ENCODE data around the gene P2RY6.

- TF ChIP-seq, protein P1, sequence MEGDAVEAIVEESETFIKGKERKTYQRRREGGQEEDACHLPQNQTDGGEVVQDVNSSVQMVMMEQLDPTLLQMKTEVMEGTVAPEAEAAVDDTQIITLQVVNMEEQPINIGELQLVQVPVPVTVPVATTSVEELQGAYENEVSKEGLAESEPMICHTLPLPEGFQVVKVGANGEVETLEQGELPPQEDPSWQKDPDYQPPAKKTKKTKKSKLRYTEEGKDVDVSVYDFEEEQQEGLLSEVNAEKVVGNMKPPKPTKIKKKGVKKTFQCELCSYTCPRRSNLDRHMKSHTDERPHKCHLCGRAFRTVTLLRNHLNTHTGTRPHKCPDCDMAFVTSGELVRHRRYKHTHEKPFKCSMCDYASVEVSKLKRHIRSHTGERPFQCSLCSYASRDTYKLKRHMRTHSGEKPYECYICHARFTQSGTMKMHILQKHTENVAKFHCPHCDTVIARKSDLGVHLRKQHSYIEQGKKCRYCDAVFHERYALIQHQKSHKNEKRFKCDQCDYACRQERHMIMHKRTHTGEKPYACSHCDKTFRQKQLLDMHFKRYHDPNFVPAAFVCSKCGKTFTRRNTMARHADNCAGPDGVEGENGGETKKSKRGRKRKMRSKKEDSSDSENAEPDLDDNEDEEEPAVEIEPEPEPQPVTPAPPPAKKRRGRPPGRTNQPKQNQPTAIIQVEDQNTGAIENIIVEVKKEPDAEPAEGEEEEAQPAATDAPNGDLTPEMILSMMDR (IDR thresholded peaks at IDR 0.05; ENCODE audit: low read depth, low read length): no peak
- TF ChIP-seq POLR2A (IDR thresholded peaks at IDR 0.05; ENCODE audit: extremely low read depth, insufficient read length) (no peak), MAX (IDR thresholded peaks at IDR 0.05; ENCODE audit: low read depth, low read length) (no peak), MYC (IDR thresholded peaks at IDR 0.05; ENCODE audit: low read depth, low read length) (no peak)
Measured at GRCh38 chr11:73241300-73241699, 30.8 kb upstream of the P2RY6 start.
